Thyroid gland (tissue), 4 donors: ENCODE results near the gene PDIK1L.

Experiments used
- CTCF ChIP-seq, 6 experiments: fragments of 200-600 bp in 3 of 6; fragments of 450-650 bp in 3 of 6; sonication (generic) in 3 of 6; IDR thresholded peaks; one replicate each; pipeline ENCODE4 v1.5.1; 2016 to 2019; ENCODE audit warnings: antibody characterized with exemption in 6 of 6, mild to moderate bottlenecking in 2 of 6, inconsistent platforms in 1 of 6, moderate library complexity in 1 of 6
- POLR2A ChIP-seq, 2 donors: fragments of 450-650 bp; IDR thresholded peaks; one replicate each; pipeline ENCODE4 v1.6.1; 2017; ENCODE audit warnings: antibody characterized with exemption in 2 of 2, mild to moderate bottlenecking in 2 of 2, moderate library complexity in 1 of 2

- no peak for TF ChIP-seq CTCF (IDR thresholded peaks at IDR 0.05)
- TF ChIP-seq POLR2A (IDR thresholded peaks at IDR 0.05), result no peak
Measured at GRCh38 chr1:26170472-26170821, 58.8 kb downstream of the PDIK1L start.
